Left forelimb (tissue), 1 donor: Measurements from ENCODE around the gene CNNM2.
"Not testable (repeated sequence)": the region's sequence is repeated elsewhere in the genome, so short reads cannot be mapped to it uniquely, and the experiment has no call there.

Source experiments
- DNase-seq: peaks from one replicate; pipeline ENCODE4 v3.0.0-alpha.2; 2018; ENCODE audit warnings: low spot score

The CNNM2 gene

GRCh38 chr10:103110407-103110806 lies 192.3 kb downstream of the CNNM2 start:
- DNase-seq: no peak

- DNase-seq: no peak
Measured at GRCh38 chr10:103111031-103111917, 193.2 kb downstream of the CNNM2 start.

GRCh38 chr10:103111918-103112877 lies 194.1 kb downstream of the CNNM2 start:
- no peak for DNase-seq

- no peak for DNase-seq
Measured at GRCh38 chr10:103114876-103115275, 196.8 kb downstream of the CNNM2 start.

GRCh38 chr10:103117247-103117646 lies 199.2 kb downstream of the CNNM2 start:
- DNase-seq: no peak

- no peak for DNase-seq
Measured at GRCh38 chr10:103120546-103120945, 202.5 kb downstream of the CNNM2 start.

- no peak for DNase-seq
Measured at GRCh38 chr10:103120977-103121735, 203.1 kb downstream of the CNNM2 start.

- no peak for DNase-seq
Measured at GRCh38 chr10:103123282-103124024, 205.4 kb downstream of the CNNM2 start.

- DNase-seq: no peak
Measured at GRCh38 chr10:103124420-103125096, 206.5 kb downstream of the CNNM2 start.

GRCh38 chr10:103125323-103126267 lies 207.5 kb downstream of the CNNM2 start:
- DNase-seq: no peak

- no peak for DNase-seq
Measured at GRCh38 chr10:103127241-103127640, 209.1 kb downstream of the CNNM2 start.

- DNase-seq: not testable (repeated sequence)
Measured at GRCh38 chr10:103130180-103130579, 212.1 kb downstream of the CNNM2 start.

GRCh38 chr10:103130910-103131309 lies 212.8 kb downstream of the CNNM2 start:
- no peak for DNase-seq

- DNase-seq: not testable (repeated sequence)
Measured at GRCh38 chr10:103135168-103135567, 217.1 kb downstream of the CNNM2 start.

- DNase-seq: no peak
Measured at GRCh38 chr10:103139803-103140202, 221.7 kb downstream of the CNNM2 start.
